WERI-Rb-1 (cell line): ENCODE data around the gene FBLN7.

Experiments
- DNase-seq: peaks from one replicate; pipeline ENCODE4 v3.0.0-alpha.2; 2020
- H3K27ac ChIP-seq: fragments of 250-450 bp; sonication (Bioruptor Pico); 2 replicates; pipeline ENCODE4 v1.5.1; 2020; ENCODE audit warnings: mild to moderate bottlenecking, moderate library complexity
- H3K27me3 ChIP-seq: fragments of 250-450 bp; sonication (Bioruptor Pico); 2 replicates; pipeline ENCODE4 v1.5.1; 2021; ENCODE audit warnings: mild to moderate bottlenecking, low read depth, moderate library complexity; ENCODE audit not compliant: insufficient read depth, severe bottlenecking
- H3K36me3 ChIP-seq: fragments of 250-450 bp; sonication (Bioruptor Pico); 2 replicates; pipeline ENCODE4 v1.5.1; 2020; ENCODE audit warnings: mild to moderate bottlenecking, moderate library complexity
- H3K4me3 ChIP-seq: 2 replicates; pipeline ENCODE4 v1.5.1; 2011; ENCODE audit warnings: low read depth, mild to moderate bottlenecking, control low read depth, low read length
- H3K9me3 ChIP-seq: fragments of 250-450 bp; sonication (Bioruptor Pico); 2 replicates; pipeline ENCODE4 v1.5.1; 2021; ENCODE audit warnings: mild to moderate bottlenecking, moderate library complexity; ENCODE audit not compliant: severe bottlenecking
- TF ChIP-seq, protein P1 (sequence below): IDR thresholded peaks from 2 replicates; pipeline ENCODE4 v1.5.1; 2011; ENCODE audit warnings: low read depth, mild to moderate bottlenecking, control low read depth, inconsistent platforms, low read length

FBLN7 gene

DNA sequence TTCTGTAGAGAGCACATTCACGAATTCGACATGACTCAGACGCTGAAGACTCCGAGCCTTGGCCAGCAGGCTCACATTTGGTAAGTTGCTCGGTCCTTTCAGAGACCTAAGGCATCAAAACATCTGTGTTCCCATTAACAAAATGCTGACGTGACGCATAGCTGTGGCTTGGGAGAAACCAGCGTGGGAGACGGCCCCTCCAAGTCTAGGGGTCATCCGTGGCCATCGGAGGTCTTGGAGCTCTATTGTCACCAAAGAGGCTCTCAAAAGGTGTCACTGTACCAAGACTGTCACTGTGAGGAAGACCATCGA is 14.9 kb downstream of the FBLN7 start:
- Histone ChIP-seq H3K36me3 (peaks cover 8% of the 10 kb centered on the region; the same call in 1 of the 2 replicates), H3K27ac (no peak overlapping the region), H3K27me3 (no peaks in the 10 kb centered on the region), H3K9me3 (no peaks in the 10 kb centered on the region), H3K4me3 (no peak overlapping the region)
- TF ChIP-seq, protein P1, sequence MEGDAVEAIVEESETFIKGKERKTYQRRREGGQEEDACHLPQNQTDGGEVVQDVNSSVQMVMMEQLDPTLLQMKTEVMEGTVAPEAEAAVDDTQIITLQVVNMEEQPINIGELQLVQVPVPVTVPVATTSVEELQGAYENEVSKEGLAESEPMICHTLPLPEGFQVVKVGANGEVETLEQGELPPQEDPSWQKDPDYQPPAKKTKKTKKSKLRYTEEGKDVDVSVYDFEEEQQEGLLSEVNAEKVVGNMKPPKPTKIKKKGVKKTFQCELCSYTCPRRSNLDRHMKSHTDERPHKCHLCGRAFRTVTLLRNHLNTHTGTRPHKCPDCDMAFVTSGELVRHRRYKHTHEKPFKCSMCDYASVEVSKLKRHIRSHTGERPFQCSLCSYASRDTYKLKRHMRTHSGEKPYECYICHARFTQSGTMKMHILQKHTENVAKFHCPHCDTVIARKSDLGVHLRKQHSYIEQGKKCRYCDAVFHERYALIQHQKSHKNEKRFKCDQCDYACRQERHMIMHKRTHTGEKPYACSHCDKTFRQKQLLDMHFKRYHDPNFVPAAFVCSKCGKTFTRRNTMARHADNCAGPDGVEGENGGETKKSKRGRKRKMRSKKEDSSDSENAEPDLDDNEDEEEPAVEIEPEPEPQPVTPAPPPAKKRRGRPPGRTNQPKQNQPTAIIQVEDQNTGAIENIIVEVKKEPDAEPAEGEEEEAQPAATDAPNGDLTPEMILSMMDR = no peak
- no peak for DNase-seq

DNA sequence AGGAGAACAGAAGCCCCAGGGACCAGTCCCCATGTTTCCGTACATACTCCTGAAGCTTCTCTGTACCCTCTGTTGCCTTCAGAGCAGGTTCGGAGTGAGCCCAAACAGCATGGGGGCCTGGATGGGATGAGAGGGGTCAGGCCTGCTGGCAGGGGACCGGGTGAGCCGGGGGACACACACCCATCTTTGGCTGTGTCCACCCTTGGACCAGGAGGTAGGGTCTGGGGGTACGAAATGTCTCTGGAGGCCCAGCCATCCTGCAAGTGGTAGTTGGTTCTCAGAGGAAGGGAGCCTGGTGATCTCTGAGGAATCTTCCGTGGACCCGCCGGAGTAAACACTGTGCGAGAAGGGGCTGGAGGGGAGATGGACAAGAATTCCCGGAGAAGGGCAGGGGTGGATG is 15.3 kb downstream of the FBLN7 start:
- Histone ChIP-seq H3K4me3 (no peak overlapping the region), H3K36me3 (peaks cover 8% of the 10 kb centered on the region; the same call in 1 of the 2 replicates), H3K27me3 (no peaks in the 10 kb centered on the region), H3K9me3 (no peaks in the 10 kb centered on the region), H3K27ac (no peak overlapping the region)
- no peak for DNase-seq
- TF ChIP-seq, protein P1 = no peak

DNA sequence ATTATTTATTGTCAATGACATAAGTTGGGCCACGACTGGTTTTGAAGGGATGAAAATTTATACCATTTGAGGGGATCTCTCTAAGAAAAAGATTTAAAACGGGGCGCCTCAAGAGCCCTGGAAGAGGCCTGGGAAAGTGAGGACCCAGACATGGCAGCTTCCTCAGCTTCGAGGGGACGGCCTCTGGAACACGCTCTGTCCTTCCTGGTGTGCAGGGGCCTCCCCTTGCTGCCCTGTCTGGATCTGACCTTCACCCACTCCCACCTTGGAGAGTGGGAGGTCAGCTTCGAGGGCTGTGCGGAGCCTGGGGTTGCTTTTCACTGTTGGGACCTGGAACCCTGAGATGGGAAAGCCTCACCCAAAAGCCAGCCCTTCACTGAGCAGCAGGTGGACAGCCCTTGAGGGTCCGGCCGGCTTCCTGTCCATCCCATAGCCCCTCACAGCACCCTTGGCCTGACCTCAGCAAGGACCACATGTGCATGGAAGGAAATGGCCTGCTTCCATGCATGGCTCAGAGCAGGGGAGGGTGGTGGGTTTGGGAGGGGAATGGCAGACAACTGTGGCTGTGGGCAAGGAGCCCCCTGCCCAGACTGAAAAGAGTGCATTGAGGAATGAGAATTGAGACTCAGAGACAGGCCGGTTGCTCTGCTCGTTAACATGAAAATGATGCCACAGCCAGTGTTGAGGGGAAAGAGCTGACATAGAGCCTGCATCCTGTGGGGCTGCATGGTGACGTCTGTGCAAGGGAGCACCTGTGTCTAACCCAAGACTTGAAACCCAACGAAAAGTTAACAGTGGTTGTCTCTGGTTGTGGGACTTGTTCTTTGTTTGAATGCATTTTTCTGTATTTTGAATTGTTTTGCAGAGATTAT is 16.3 kb downstream of the FBLN7 start:
- H3K36me3 ChIP-seq = peaks cover 8% of the 10 kb centered on the region; the same call in 1 of the 2 replicates
- no peak overlapping the region for H3K27ac ChIP-seq
- TF ChIP-seq, protein P1 = no peak
- no peaks in the 10 kb centered on the region for H3K9me3 ChIP-seq
- no peak for DNase-seq
- no peaks in the 10 kb centered on the region for H3K27me3 ChIP-seq
- no peak overlapping the region for H3K4me3 ChIP-seq

DNA sequence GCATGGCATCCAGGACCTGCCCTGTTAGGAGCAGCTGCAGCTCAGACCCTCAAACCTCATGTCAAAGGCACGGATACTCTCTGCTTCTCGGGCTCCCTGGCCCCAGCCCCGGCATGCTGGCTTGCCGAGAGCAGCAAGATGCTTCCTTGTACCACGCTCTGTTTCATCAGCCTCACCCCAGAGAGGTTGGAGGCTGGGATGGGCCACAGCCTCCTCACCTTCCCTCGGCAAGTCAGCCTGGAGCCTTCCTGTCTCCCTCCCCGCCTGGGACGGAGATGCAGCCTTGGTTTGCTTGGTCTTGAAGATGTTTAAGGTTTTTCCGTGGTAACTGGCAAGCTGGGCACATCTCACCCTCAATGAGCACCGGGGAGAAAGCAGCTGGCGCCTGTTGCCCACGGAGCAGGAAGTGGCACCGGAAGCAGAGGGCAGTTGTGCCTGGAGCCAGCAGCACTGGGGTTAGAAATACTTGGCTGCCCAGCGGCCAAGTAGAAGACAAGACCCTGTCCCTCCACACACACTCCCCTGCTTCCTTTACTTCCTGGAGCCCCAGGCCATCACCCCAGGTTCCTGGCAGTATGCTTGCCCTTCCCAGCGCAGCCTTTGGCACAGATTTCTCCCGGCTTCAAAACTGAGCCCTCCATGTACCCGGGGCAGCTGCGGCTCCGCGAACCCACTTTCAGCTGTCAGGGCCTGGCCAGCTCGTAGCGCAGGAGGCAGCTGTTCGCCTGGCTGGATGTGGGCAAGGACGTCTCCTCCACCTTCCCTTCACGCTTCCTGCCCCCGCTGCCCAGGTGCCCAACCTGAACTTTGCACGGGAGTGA is 17.4 kb downstream of the FBLN7 start:
- Histone ChIP-seq H3K36me3 (peaks cover 8% of the 10 kb centered on the region; the same call in 1 of the 2 replicates), H3K27ac (no peak overlapping the region), H3K9me3 (no peaks in the 10 kb centered on the region), H3K4me3 (no peak overlapping the region), H3K27me3 (no peaks in the 10 kb centered on the region)
- DNase-seq = no peak
- TF ChIP-seq, protein P1 = no peak

DNA sequence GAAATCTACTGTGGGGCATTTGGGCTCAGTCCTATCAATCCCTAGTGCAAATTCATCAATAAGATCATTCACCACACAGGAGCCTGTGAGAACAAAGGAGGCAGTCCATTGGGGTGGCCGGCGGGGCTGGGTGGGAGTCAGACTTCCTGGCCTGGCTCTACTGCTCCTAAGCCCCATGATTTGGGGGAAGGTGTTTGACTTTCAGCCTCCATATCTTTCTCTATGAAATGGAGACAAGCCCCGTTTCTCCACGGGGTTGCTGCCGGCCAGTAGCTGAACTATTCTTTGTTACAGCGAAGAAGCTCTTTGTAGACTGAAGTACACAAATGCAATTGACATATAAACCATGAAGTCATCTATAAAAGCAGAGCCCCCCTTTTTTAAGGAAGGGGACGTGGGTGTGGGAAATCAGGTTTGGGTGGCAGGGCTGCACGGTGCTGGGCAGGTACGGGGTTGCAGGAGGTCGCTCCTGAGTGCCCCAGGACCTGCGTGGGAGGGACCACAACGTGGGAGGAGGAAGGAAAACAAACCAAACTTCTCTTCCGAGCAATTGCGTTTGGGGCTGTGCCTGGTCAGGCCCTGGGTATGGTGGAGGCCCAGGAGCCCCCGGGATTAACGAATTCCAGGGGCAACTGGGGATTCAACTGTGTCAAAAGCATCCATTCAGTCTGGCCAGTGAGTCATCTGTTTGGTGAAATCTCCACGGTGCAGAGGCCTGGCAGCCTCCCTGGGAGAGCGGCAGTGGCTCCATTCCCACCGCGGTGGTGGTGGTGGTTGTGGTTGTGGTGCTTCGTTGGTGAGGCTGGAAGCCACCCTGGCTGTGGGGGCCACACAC is 18.2 kb downstream of the FBLN7 start:
- Histone ChIP-seq H3K36me3 (peaks cover 8% of the 10 kb centered on the region; the same call in 1 of the 2 replicates), H3K9me3 (no peaks in the 10 kb centered on the region), H3K4me3 (no peak overlapping the region), H3K27ac (no peak overlapping the region), H3K27me3 (no peaks in the 10 kb centered on the region)
- TF ChIP-seq, protein P1 = no peak
- no peak for DNase-seq
